GM12875 (cell line): ENCODE results near the gene STBD1.

Experiments
- H3K4me3 ChIP-seq: one replicate; pipeline ENCODE4 v1.5.1; 2011; ENCODE audit warnings: low read depth, low read length, control low read depth
- CTCF ChIP-seq: IDR thresholded peaks from 2 replicates; pipeline ENCODE4 v1.5.1; 2011; ENCODE audit warnings: low read depth, mild to moderate bottlenecking, control low read depth, inconsistent platforms, low read length, moderate library complexity, borderline replicate concordance; ENCODE audit not compliant: insufficient read depth

Gene STBD1

GRCh38 chr4:76302826-76303438 lies 3.6 kb upstream of the STBD1 start:
- no peak overlapping the region for H3K4me3 ChIP-seq
- no peak for TF ChIP-seq CTCF

- no peak for TF ChIP-seq CTCF
- no peak overlapping the region for H3K4me3 ChIP-seq
Observed at GRCh38 chr4:76305033-76305687, 1.4 kb upstream of the STBD1 start.

GRCh38 chr4:76306882-76307659 lies 538 bp downstream of the STBD1 start:
- no peak for TF ChIP-seq CTCF
- H3K4me3 ChIP-seq: no peak overlapping the region

GRCh38 chr4:76307660-76308014 lies 1.1 kb downstream of the STBD1 start:
- no peak for TF ChIP-seq CTCF
- H3K4me3 ChIP-seq: no peak overlapping the region

GRCh38 chr4:76308548-76308947 lies 2.0 kb downstream of the STBD1 start:
- no peak for TF ChIP-seq CTCF
- H3K4me3 ChIP-seq: no peak overlapping the region

- H3K4me3 ChIP-seq: no peak overlapping the region
- no peak for TF ChIP-seq CTCF
Observed at GRCh38 chr4:76309939-76310550, 3.5 kb downstream of the STBD1 start.
